Small intestine (tissue), 7 donors: ENCODE data around the gene CBX7. TPM values are rescaled to one million over a fixed set of nuclear protein-coding genes. Genes with fewer than 3 reads are reported as not detected.

Experiments
- DNase-seq, 2 donors: peaks; one replicate each; pipeline versions ENCODE4 v3.0.0 to v3.0.0-alpha.2; 2013
- FAIRE-seq: peaks from 2 replicates; lab custom pipeline; 2012; peaks lifted over from hg19 to GRCh38; lab: Jason Lieb, UNC
- H3K27ac ChIP-seq, 3 donors: one replicate each; pipeline ENCODE4 v1.5.1; 2013; ENCODE audit warnings: low read length in 2 of 3, mild to moderate bottlenecking in 2 of 3, control low read depth in 1 of 3, inconsistent platforms in 1 of 3, low read depth in 1 of 3, moderate library complexity in 1 of 3
- H3K27me3 ChIP-seq, 3 donors: one replicate each; pipeline ENCODE4 v1.6.1; 2013; ENCODE audit warnings: low read length in 3 of 3, inconsistent platforms in 1 of 3; ENCODE audit not compliant: control insufficient read depth in 3 of 3, insufficient read depth in 3 of 3
- H3K36me3 ChIP-seq, 3 donors: one replicate each; pipeline ENCODE4 v1.6.1; 2013; ENCODE audit warnings: low read length in 3 of 3, inconsistent platforms in 1 of 3, low read depth in 1 of 3, mild to moderate bottlenecking in 1 of 3, moderate library complexity in 1 of 3; ENCODE audit not compliant: control insufficient read depth in 3 of 3, insufficient read depth in 2 of 3
- H3K4me1 ChIP-seq, 3 donors: one replicate each; pipeline ENCODE4 v1.6.1; 2013; ENCODE audit warnings: low read length in 2 of 3, inconsistent platforms in 1 of 3, low read depth in 1 of 3, mild to moderate bottlenecking in 1 of 3, moderate library complexity in 1 of 3; ENCODE audit not compliant: control insufficient read depth in 3 of 3, insufficient read depth in 2 of 3
- H3K4me3 ChIP-seq, 3 donors: one replicate each; pipeline ENCODE4 v1.5.1; 2013; ENCODE audit warnings: low read length in 3 of 3, control low read depth in 1 of 3, inconsistent platforms in 1 of 3, low read depth in 1 of 3, mild to moderate bottlenecking in 1 of 3, moderate library complexity in 1 of 3
- H3K9me3 ChIP-seq, 2 donors: one replicate each; pipeline ENCODE4 v1.6.1; 2013; ENCODE audit warnings: low read depth in 1 of 2, low read length in 1 of 2; ENCODE audit not compliant: control insufficient read depth in 2 of 2, insufficient read depth in 1 of 2
- WGBS, 3 donors: extraction: QIAGEN DNeasy Blood & Tissue Kit; methylation state at CpG; one replicate each; pipeline ENCODE4 v1.1.7; 2013; 5-methylcytosine and 5-hydroxymethylcytosine counted together
- polyA plus RNA-seq, 4 donors: library from polyadenylated mRNA; stranded (reverse) in 3 of 4; unstranded in 1 of 4; fragments of 200-250 nt in 3 of 4; fragments of 120-200 nt in 1 of 4; gene quantifications; one replicate each; pipeline versions ENCODE4 v1.2.1 to v1.2.3, GENCODE V29; 2013
- donor health status: healthy with polysubstance abuse.
- donor health status: control.
- donor health status: control.
- donor health status: Bipolar disorder and iron deficiency.
- donor health status: healthy.

The CBX7 gene
- polyA plus RNA-seq, 4 donors: 9.8 to 29.8 (median 21.2) TPM

DNA sequence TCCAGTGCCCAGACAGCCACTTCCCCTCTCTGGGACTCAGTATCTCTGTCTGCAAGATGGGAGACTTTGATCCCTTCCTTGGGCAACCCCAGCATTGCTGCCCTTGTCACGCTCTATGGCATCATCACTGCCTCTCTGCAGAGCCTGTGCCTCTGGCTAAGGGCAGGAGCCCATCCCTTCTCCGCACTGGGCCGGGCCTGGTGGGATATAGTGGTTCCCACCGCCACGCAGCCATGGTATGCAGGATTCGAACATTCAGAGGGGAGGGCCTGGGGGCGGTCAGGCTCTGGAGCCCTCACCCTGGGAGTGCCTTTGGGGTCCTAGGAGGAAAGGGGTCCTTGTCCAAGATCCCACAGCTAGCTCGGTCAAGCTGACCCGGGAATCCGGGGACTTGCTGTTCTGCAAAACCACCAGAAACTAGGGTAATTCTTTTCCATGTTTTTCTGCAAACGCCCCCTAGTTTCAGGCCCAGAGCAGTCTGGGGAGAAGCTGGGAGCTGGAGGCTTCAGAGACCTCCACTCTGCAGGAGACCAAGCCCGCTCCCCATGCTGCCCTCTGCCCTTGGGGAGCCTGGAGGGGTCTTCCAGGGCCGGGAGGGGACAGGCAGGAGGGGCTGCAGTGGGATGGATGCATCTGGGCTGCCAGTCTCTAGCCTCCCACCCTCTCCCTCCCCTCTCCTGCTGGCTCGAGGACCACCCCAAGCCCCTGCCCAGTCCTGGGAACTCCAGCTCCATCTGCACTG is 24.4 kb upstream of the CBX7 start:
- no peak overlapping the region for H3K4me3 ChIP-seq

DNA sequence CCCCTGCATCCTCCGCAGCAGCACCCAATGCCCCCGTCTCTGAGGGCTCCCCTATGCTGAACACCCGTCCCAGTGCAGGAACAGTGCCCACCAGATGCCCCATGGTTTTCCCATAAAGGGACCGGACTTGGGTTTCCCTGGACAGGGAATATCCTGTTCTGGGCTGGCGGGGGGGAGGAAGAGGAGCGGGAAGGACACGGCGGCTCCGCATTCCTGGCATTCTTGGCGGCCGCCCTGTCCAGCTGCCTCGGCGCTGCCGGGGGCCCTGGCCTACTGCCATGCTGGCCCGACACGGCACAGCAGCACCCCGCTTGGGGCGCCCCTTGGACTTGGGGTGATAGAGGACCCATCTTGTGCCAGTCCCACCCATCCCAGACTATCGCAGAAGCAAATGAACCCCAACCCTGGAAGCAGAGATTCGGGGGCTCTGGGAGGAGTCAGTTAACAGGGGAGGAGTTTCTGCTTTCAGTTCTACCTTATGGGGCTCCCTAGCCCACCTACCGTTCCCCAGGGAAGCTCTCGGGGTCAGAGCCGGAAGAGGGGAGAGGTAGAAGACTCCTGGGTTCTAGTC is 23.7 kb upstream of the CBX7 start:
- Histone ChIP-seq H3K36me3 (no peaks in the 10 kb centered on the region), H3K4me1 (peaks cover 0 to 23% (median 3%) of the 10 kb centered on the region in 3 donors), H3K27ac (peak overlapping the region in 2 of 3 donors; percentile 59 to 85), H3K4me3 (no peak overlapping the region), H3K27me3 (peaks cover 0 to 21% (median 0%) of the 10 kb centered on the region in 3 donors), H3K9me3 (no peaks in the 10 kb centered on the region)
- 27 to 52% (median 36%) methylated on average over 19 to 23 of the region's 23 CpGs for WGBS, 3 donors
- DNase-seq: peak in 1 of 2 donors; percentile 31
- no peak for FAIRE-seq

More for the DNA sequence above, 24.4 kb upstream of the CBX7 start:
- Histone ChIP-seq H3K27me3 (peaks cover 0 to 21% (median 0%) of the 10 kb centered on the region in 3 donors), H3K4me1 (peaks cover 0 to 23% (median 3%) of the 10 kb centered on the region in 3 donors), H3K27ac (peak overlapping the region in 2 of 3 donors; percentile 59 to 85), H3K9me3 (peaks cover 0 to 4% of the 10 kb centered on the region in 2 donors), H3K36me3 (no peaks in the 10 kb centered on the region)
- DNase-seq (no peak), FAIRE-seq (no peak)
- WGBS, 3 donors: 77 to 85% (median 84%) methylated on average over 13 to 14 of the region's 14 CpGs

DNA sequence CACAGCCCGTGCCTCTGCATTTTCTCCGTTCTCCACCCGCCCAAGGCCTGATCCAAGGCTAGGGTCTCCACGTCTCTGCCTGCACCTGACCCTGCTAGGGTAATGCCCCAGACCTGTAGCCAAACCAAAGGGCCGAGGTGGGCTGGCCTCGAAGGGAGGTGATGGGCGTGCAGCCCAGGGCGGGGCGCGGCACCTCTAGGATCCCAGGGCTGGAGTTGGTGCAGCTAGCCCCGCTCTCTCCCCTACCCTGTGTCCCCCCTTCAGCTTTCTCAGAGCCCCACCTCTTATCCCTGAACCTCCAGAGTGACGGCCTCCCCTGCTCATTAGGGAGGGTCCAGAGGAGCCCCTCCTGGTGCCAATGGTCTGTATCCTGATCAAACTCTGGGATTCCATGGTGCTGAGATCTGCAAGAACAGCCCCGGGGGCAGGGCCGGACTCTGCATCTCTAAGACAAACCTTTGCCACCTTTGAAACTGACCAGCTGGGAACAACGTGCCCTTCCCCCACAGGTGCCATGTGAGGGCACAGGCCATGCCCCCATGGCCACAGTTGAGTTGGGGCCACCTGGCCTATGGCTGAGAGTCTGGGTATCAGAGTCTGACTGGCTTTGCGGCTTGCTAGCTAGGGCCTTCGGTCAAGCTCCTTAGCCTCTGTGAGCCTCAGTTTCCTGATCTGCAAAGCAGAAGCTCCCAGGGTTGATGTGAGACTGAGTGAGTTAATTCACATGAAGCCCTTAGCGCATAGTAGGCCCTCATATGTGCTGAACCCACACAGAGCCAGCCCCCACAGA is 23.1 kb upstream of the CBX7 start:
- DNase-seq (no peak), FAIRE-seq (no peak)
- WGBS, 3 donors: 69 to 77% (median 70%) methylated on average over 18 of the region's 18 CpGs

DNA sequence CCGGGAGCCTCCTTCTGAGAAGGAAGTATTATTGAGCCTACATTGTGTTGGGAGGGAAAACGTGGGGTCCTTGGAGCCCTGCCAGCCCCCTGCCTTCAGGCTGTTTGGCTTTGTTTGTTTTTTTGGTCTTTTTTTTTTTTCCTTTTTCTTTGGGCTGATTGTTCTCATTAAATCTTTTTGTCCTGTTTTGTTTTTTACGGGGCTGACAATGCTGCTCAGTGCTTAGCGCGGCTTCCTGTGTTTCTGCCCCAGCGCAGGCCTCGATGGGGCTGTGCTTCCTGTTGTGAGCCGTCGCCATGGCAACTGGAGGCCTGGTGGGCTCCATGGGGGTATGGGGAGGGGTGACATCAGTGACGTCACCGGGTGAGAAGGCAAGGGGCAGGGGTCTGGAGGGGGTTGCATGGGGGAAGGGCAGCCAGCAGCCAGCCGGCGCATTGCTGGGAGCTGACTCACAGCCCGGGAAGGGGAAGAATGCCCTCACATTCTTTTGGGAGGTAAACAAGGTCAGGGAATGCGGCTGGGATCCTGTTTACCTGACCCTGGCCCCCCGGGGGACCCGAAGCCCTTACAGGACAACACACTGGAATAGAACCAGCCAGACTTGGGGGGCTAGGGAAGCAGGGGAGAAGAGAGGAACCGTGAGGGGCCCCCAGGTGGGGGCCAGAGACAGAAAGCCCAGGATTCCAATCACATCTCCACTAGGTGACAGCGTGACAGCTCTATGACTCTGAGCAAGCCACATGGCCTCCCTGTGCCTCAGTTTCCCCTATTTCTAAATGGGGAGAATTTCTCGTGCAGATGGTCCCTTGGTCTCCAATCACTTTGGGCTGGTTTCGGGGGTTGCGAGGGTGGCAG is 22.2 kb upstream of the CBX7 start:
- Histone ChIP-seq H3K4me1 (peaks cover 0 to 26% (median 3%) of the 10 kb centered on the region in 3 donors), H3K4me3 (no peak overlapping the region), H3K27ac (peak overlapping the region; percentile 45 to 85 (median 59)), H3K36me3 (no peaks in the 10 kb centered on the region), H3K27me3 (peaks cover 0 to 21% (median 0%) of the 10 kb centered on the region in 3 donors), H3K9me3 (no peaks in the 10 kb centered on the region)
- 20 to 24% (median 23%) methylated on average over 21 to 22 of the region's 22 CpGs for WGBS, 3 donors
- FAIRE-seq (no peak), DNase-seq (peak; percentile 51 to 66)

More for the DNA sequence above, 23.1 kb upstream of the CBX7 start:
- Histone ChIP-seq H3K9me3 (no peaks in the 10 kb centered on the region), H3K36me3 (no peaks in the 10 kb centered on the region), H3K4me3 (no peak overlapping the region), H3K27ac (peak overlapping the region in 2 of 3 donors; percentile 59 to 85), H3K27me3 (peaks cover 0 to 21% (median 0%) of the 10 kb centered on the region in 3 donors), H3K4me1 (peaks cover 0 to 26% (median 3%) of the 10 kb centered on the region in 3 donors)

DNA sequence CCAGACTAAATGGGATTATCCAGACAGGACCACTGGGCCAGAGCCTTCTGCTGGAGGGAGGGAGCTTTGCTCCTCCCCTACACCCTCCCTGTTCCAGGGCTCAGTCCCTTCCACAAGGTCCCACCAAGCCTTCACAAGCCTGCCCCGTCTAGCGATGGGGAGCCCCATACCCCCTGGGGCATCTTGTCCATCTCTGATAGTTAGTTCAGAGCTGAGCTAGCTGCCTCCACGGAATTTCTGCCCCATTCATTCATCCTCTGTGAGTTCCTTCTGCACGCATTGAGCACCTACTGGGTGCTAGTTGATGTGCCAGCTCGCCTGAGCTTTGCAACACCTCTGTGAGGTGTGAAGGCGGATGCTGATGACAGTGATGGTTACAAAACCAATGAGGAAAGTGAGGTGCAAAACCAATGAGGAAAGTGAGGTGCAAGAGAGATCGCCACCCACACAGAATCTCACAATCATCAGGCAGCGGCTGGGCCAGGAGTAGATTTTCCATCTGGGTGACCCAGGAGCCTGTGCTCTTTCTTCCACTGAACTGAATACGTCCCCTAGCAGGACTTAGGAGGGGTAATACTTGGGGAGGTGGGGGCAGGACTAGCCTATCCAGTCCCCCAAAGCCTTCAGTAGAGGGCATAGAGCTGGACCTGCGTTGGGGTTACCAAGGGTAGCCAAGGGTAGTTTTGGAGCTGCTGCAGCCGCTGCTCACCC is 21.5 kb upstream of the CBX7 start:
- Histone ChIP-seq H3K36me3 (no peaks in the 10 kb centered on the region), H3K27me3 (peaks cover 0 to 21% (median 0%) of the 10 kb centered on the region in 3 donors), H3K4me3 (no peak overlapping the region), H3K4me1 (peaks cover 0 to 26% (median 3%) of the 10 kb centered on the region in 3 donors), H3K27ac (peak overlapping the region; percentile 45 to 85 (median 59)), H3K9me3 (no peaks in the 10 kb centered on the region)
- FAIRE-seq (no peak), DNase-seq (peak in 1 of 2 donors; percentile 43)
- 49 to 57% (median 56%) methylated on average over 11 of the region's 11 CpGs for WGBS, 3 donors

DNA sequence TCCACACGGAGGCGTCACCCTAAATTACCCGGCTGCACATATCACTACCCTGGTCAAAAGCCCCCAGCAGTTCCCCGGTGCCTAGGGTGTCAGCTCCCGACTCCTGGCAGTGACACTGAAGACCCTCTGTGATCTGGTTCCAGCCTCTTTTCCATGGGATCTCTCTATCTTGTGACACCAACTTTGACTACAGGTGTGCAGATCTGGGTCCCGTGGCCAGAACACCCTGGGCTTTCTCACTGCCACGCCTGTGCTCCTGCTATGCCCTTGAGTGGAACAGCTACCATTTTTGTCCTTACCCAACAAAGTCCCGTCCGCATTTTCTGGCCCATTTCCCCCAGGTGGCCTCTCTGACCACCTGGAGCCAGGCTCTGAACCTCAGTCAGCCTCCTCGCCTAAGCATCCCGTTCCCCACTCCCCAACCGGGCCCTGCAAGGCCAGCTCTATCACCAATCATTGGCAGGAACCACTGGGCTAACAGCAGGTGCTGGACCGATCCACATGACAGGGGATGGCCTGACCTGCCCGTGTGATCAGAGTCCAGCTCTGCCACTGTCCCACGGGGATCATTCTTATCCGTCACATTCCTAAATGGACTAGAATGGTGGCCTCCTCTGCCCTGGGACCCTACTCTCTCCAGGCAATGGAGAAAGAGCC is 20.7 kb upstream of the CBX7 start:
- Histone ChIP-seq H3K9me3 (no peaks in the 10 kb centered on the region), H3K36me3 (no peaks in the 10 kb centered on the region), H3K4me3 (no peak overlapping the region), H3K27me3 (peaks cover 0 to 21% (median 0%) of the 10 kb centered on the region in 3 donors), H3K4me1 (peaks cover 0 to 26% (median 3%) of the 10 kb centered on the region in 3 donors), H3K27ac (peak overlapping the region in 1 of 3 donors; percentile 85)
- no peak for FAIRE-seq
- WGBS, 3 donors: 53 to 84% (median 70%) methylated on average over 16 of the region's 16 CpGs
- DNase-seq: no peak
